CD4-positive, alpha-beta T cell treated with Interleukin-15 for 4 hours (primary cell): ENCODE data around the gene BIRC6.

Experiments used
- DNase-seq: peaks from one replicate; pipeline ENCODE4 v3.0.0-alpha.2; 2020; ENCODE audit warnings: low spot score

BIRC6 gene

GRCh38 chr2:32372519-32373182 lies 15.8 kb downstream of the BIRC6 start:
- no peak for DNase-seq

GRCh38 chr2:32375228-32375892 lies 18.5 kb downstream of the BIRC6 start:
- DNase-seq, result no peak

DNA sequence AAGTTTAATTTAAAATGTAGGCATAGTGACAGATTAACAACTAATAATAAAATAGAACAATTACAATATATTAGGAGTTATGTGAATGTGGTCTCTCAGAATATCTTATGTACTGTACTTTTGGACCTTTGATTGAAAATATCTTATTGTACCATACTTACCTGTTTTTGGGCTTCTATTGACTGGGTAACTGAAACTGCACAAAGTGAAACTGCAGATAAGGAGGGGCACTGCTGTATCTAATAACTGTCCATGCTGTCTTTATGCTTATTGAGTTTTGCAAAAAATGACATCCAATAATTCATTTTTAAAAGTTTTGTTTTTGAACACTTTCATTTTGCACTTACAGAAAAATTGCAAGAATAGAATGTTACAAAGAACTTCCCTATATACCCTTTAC lies 19.9 kb downstream of the BIRC6 start:
- DNase-seq, result no peak

DNA sequence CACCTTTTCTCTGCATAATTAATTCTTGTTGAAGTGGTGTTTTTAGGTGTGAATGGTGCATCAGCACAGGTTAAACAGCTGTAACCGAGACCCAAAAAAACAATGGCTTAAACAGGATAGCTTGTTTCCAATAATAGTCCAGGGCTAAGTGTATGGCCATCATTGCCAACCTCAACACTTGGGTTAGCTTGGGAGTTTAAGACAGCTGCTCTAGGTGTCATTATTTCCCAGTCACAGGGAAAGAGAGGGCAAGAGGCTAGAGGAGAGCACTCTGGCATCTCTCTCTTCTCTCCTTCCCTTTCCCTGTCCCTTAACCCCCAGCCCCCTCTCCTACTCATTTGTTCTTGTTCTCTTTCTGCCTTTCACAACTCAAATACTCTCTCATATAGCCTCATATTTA lies 21.1 kb downstream of the BIRC6 start:
- no peak for DNase-seq

DNA sequence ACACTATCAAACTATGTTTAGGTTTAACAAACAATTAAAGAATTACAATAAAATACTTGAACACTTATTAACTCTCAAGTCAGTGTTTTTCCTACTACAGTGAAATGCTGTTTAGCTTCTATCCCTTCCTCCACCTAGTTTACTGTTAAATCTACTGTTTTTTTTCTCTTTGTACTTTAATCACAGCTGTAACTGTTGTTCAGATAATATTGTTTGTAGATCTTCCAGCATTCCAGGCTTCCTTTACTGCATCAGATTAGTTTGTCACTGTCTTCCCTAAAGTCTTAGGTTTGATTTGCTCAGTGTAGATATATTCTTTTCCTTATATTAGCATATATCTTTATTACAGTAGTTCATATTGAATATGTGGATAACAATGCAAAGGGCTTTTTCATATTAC lies 22.5 kb downstream of the BIRC6 start:
- DNase-seq, result no peak

DNA sequence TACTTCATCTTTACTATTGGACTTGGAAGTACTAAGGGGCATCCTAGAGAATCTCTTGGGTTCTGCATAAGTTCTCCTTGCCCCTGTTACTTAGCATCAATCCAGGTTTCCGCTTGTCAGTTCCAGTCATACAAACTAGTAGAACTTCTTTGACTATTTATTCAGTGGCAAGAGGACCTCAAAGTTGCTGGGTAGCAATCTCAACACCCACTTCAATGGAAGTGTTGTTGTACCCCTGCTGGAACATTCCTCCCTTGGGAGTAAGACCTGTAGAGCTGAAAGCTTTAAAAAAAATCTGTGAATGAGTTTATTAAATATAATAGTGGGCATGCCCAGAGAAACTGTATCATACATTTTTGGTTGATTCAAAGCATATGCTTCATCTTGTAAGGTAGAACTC lies 27.0 kb downstream of the BIRC6 start:
- DNase-seq, result no peak

DNA sequence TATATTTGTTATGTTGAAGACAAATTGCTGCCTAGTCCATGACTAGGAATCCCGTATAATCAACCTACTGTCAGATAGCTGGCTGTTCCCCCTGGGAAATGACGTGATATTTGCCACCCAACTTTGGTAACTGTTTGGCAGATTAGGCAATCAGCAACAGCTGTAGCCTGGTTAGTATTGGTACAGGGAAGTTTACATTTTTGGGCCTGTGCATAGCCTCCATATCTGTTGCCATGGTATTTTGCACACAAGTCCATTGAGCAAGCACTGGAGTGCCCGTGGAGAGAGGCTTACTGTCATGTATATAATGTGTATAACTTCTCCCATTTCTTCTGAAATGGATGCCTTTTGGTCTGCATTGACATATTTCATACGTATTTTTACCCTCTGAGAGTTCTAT lies 27.7 kb downstream of the BIRC6 start:
- no peak for DNase-seq

DNA sequence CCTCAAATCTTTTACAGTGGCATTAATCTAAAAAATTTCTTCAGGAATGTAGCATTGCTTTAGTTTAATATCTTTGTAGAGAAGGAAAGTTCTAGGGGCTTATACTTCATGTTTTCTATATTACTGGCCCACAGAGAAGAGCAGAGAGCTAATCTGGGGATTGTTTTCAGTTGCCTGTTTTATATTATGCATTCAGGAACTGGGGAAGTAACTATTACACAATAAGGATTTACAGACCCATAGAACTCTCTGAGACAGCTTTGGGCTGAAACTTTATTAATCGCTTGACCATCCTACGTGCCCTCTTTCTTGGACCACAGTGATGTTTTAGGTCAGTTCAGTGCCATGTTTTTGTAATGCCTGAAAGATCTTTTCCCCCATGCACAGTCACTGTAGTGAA lies 29.9 kb downstream of the BIRC6 start:
- DNase-seq, result no peak

GRCh38 chr2:32399221-32399620 lies 42.4 kb downstream of the BIRC6 start:
- DNase-seq, result no peak

DNA sequence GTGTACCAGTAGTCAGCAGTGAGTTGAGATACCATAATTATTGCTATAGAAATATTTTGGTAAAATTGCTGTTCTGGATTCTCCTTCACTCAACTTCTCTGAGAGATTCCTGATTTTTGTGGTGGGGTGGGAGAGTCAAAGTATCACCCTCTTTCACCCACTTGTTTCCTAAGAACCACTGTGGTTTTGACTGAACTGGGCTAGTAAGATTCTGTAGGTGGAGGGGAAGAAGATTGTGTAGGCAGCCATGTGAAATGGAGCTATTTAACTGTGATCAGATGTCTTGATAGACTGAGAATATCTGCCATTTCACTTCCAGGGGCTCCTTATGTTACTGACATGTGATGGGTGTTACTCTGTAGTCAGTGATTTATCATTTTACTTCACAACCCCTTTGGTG lies 45.3 kb downstream of the BIRC6 start:
- no peak for DNase-seq

GRCh38 chr2:32403782-32404181 lies 47.0 kb downstream of the BIRC6 start:
- no peak for DNase-seq

DNA sequence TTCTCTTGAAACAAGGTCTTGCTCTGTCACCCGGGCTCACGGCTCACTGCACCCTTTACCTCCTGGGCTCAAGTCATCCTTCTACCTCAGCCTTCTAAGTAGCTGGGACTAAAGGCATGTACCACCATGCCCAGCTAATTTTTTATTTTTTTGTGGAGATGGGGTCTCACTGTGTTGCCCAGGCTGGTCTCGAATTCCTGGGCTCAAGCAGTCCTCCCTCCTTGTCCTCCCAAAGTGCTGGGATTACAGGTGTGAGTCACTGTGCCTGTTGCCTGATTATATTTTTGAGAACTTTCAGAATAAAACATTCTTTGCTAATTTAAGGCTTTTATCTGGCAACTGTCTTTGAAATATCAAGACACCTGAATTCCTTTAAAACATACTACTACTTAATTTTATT lies 47.9 kb downstream of the BIRC6 start:
- no peak for DNase-seq

DNA sequence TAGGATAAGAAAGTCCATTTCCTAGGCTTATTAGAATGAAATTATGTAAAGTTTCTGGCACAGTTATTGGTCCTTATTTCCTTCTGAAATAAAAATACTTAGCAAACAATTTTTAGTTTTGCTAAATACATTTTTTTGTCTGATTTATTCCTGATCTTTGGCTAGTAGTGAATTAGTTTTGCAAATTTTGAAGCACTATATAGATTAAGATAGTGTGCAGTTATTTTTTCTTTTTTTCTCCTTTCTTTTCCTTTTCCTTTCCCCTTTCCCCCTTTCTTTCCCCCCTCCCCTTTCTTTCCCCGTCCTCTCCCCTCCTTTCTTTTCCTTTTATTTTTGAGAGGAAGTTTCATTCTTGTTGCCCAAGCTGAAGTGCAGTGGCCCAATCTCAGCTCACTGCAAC lies 59.7 kb downstream of the BIRC6 start:
- no peak for DNase-seq

GRCh38 chr2:32417659-32418058 lies 60.8 kb downstream of the BIRC6 start:
- no peak for DNase-seq

- no peak for DNase-seq
Measured at GRCh38 chr2:32418778-32419177, 62.0 kb downstream of the BIRC6 start.

GRCh38 chr2:32422133-32422532 lies 65.3 kb downstream of the BIRC6 start:
- no peak for DNase-seq

GRCh38 chr2:32423536-32423935 lies 66.7 kb downstream of the BIRC6 start:
- DNase-seq, result no peak

GRCh38 chr2:32424739-32425138 lies 67.9 kb downstream of the BIRC6 start:
- no peak for DNase-seq

DNA sequence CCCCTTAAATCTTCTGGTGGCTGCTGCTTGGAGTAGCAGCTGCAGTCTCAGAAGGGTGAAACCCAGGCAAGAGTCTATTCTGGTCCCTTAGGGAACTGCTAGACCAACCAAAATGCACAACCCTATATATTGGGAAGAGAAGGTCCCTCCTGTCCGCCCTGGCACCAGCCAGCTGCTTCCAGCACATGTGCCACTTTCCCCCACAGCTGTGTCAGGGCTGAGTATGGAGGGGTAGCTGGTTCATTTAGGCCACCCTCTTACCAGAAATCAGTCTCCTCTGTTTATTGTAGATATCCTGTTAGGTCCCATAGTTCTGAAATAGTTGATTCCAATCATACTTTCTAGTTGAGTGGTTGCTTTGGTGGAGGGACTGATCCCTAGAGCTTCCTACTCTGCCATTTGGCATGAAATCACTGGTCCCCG lies 68.9 kb downstream of the BIRC6 start:
- no peak for DNase-seq

DNA sequence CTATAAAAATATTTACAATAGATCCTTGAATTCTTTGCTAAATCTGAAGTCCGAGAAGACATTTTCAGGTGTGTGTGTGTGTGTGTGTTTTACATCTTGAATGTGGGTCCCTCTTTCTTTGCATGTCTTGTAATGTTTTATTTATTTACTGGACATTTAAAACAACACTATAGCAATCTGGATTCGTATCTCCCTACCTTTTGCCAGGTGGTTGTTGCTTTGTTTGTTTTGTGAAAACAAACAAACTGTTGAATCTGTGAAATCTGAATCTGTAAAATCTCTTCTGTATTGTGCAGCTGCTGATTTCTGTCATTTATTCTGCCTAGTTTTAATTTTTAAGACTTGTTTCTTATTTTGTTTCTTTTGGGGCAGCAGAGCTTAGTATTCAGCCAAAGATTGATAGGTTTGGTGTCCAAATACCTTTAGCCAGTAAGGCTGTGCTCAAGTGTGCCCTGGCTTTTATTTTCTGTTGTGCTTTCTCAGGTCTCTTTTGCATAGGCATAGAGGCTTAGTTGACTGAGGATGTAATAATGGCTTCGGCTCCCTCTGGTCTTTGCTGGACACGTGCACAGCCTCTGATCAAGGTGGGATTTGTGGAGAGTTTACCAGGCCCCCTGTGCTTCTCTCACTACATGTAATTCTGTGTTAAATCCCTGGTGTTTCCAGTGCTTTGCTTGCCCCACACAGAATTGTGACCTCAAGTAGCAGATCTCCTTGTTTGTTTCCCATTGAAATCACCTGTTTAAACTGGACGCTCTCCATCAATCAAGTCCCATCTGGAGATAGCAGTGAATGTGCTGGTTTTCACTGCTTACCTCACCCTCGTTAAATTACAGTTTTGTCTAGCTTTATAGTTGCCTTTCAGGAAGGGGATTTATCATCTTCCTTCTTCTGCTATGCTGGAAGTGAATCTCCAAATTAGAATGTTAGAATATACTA lies 71.1 kb downstream of the BIRC6 start:
- no peak for DNase-seq

GRCh38 chr2:32430804-32431203 lies 74.0 kb downstream of the BIRC6 start:
- DNase-seq, result no peak

- no peak for DNase-seq
Measured at GRCh38 chr2:32436150-32436549, 79.3 kb downstream of the BIRC6 start.

- DNase-seq, result no peak
Measured at GRCh38 chr2:32442020-32442467, 85.2 kb downstream of the BIRC6 start.
